WTC11 (cell line): ENCODE data around the gene ATRIP. TPM values are rescaled to one million over a fixed set of nuclear protein-coding genes. Genes with fewer than 3 reads are reported as not detected.

Experiments used
- ATAC-seq: fragments of 200-7000 bp; cut with Tn5 transposase; 2 replicates; pipeline ENCODE4 v1.10.0; 2021; ENCODE audit warnings: mild to moderate bottlenecking, moderate library complexity
- CTCF ChIA-PET: fragments of 300-600 bp; sonication (Branson Sonifier 250); formaldehyde crosslinking; loops from one replicate; lab custom pipeline; 2021; ENCODE audit warnings: antibody characterized with exemption; lab: Charles Lee
- POLR2A ChIA-PET: fragments of 350-600 bp; sonication (Branson Sonifier 250); formaldehyde crosslinking; loops from one replicate; lab custom pipeline; 2021; ENCODE audit warnings: antibody characterized with exemption; lab: Charles Lee
- DNase-seq: peaks from one replicate; pipeline ENCODE4 v3.0.0; 2021; ENCODE audit warnings: low spot score
- H3K27ac Mint-ChIP-seq: 2 replicates; pipeline ENCODE4 v1.8.0; 2021; ENCODE audit warnings: mixed read lengths
- H3K27me3 Mint-ChIP-seq: 2 replicates; pipeline ENCODE4 v1.8.0; 2021; ENCODE audit warnings: low read depth, mild to moderate bottlenecking, moderate library complexity, mixed read lengths
- H3K36me3 Mint-ChIP-seq: 2 replicates; pipeline ENCODE4 v1.8.0; 2021; ENCODE audit warnings: mixed read lengths
- H3K4me1 Mint-ChIP-seq: 2 replicates; pipeline ENCODE4 v1.8.0; 2022; ENCODE audit warnings: mixed read lengths
- H3K4me3 Mint-ChIP-seq: 2 replicates; pipeline ENCODE4 v1.8.0; 2021; ENCODE audit warnings: mild to moderate bottlenecking, moderate library complexity, mixed read lengths
- H3K9me3 Mint-ChIP-seq: 2 replicates; pipeline ENCODE4 v1.8.0; 2021; ENCODE audit warnings: mixed read lengths
- E2F4 ChIP-seq: sonication (generic); formaldehyde crosslinking; IDR thresholded peaks from 2 replicates; pipeline ENCODE4 v1.8.1; 2022; ENCODE audit warnings: low read depth, mild to moderate bottlenecking, moderate library complexity, missing genetic modification reagents, borderline replicate concordance
- IRF2 ChIP-seq: sonication (generic); formaldehyde crosslinking; IDR thresholded peaks from 2 replicates; pipeline ENCODE4 v1.8.0; 2022; ENCODE audit warnings: low read depth, missing genetic modification reagents, borderline replicate concordance
- NFATC4 ChIP-seq: fragments of 250-450 bp; sonication (Bioruptor Pico); IDR thresholded peaks from 2 replicates; pipeline ENCODE4 v1.9.0; 2021; ENCODE audit warnings: mild to moderate bottlenecking
- NFYB ChIP-seq: sonication (generic); formaldehyde crosslinking; conservative IDR thresholded peaks from 2 replicates; pipeline ENCODE4 v1.8.0; 2022; ENCODE audit warnings: low read depth, missing genetic modification reagents
- NR2C2 ChIP-seq: sonication (generic); formaldehyde crosslinking; IDR thresholded peaks from 2 replicates; pipeline ENCODE4 v1.8.0; 2022; ENCODE audit warnings: mild to moderate bottlenecking, missing genetic modification reagents
- PRDM15 ChIP-seq: sonication (generic); formaldehyde crosslinking; IDR thresholded peaks from 2 replicates; pipeline ENCODE4 v1.8.0; 2022; ENCODE audit warnings: missing genetic modification reagents
- TCF7 ChIP-seq: sonication (generic); formaldehyde crosslinking; IDR thresholded peaks from 2 replicates; pipeline ENCODE4 v1.8.0; 2022; ENCODE audit warnings: mild to moderate bottlenecking, low read depth, missing genetic modification reagents, moderate library complexity
- TEAD1 ChIP-seq: sonication (generic); formaldehyde crosslinking; IDR thresholded peaks from 2 replicates; pipeline ENCODE4 v1.8.0; 2022; ENCODE audit warnings: mild to moderate bottlenecking, missing genetic modification reagents
- TP53 ChIP-seq: sonication (generic); formaldehyde crosslinking; IDR thresholded peaks from 2 replicates; pipeline ENCODE4 v1.8.1; 2023; ENCODE audit warnings: mild to moderate bottlenecking, missing genetic modification reagents
- USF1 ChIP-seq: sonication (generic); formaldehyde crosslinking; IDR thresholded peaks from 2 replicates; pipeline ENCODE4 v1.8.0; 2022; ENCODE audit warnings: mild to moderate bottlenecking, missing genetic modification reagents
- ZNF138 ChIP-seq: sonication (generic); formaldehyde crosslinking; conservative IDR thresholded peaks from 2 replicates; pipeline ENCODE4 v1.8.1; 2022; ENCODE audit warnings: mild to moderate bottlenecking, moderate library complexity, missing genetic modification reagents
- ZNF232 ChIP-seq: sonication (generic); formaldehyde crosslinking; IDR thresholded peaks from 2 replicates; pipeline ENCODE4 v1.8.0; 2022; ENCODE audit warnings: mild to moderate bottlenecking, missing genetic modification reagents
- ZNF317 ChIP-seq: sonication (generic); formaldehyde crosslinking; IDR thresholded peaks from 2 replicates; pipeline ENCODE4 v1.8.1; 2023; ENCODE audit warnings: low read depth, mild to moderate bottlenecking, moderate library complexity, missing genetic modification reagents, borderline replicate concordance
- total RNA-seq: library from RNA; stranded (reverse); gene quantifications from 3 replicates; pipeline ENCODE4 v1.2.3, GENCODE V29; 2021
- TF ChIP-seq, protein P1 (sequence below): sonication (generic); formaldehyde crosslinking; IDR thresholded peaks from 2 replicates; pipeline ENCODE4 v1.8.1; 2023; ENCODE audit warnings: mild to moderate bottlenecking, missing genetic modification reagents, moderate library complexity

Gene ATRIP
- total RNA-seq, 1 experiment from 2014 or later = 18.2 TPM

DNA sequence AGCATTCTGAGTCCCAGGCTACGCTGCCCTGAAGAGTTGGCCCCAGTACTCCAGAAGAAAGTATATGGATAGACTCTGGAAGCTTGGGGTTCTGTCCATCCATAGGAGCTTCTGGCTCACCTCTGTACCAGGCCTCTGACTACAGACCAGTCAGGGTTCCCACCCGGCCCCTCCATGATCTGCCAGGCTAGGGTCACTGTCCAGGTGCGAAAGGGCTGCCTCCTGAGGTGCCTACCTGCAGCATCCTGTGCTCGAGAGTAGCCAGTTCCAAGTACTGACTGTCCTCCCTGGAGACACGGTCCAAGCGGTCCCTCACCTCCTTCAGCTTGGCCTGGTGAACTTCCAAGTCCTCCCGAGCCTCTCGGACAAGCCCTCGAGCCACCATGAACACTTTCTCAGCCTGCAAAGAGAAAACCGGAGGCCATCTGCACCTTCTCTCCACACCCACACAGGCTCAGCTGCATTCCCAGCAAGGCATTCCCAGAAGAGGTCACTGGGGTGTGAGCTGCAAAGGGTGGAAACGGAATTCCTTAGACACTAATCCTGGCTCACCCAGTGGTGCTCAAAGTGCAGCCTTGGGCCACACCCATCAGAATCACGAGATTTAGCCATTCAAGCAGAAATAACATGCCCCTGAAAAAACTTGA lies 12.9 kb upstream of the ATRIP start:
- no peaks in the 10 kb centered on the region for H3K9me3 Mint-ChIP-seq
- DNase-seq (no peak), ATAC-seq (no peak)
- peaks cover 36% of the 10 kb centered on the region for H3K36me3 Mint-ChIP-seq
- ChIA-PET POLR2A (interaction anchor here (1.1 to 1.2 kb wide), 2 partner anchors 13 to 245 kb away, joined by 4 to 5 read pairs; partner anchors contain the start of genes ATRIP and CDC25A), CTCF (interaction anchor here (1.0 to 8.2 kb wide), 8 partner anchors 12 to 239 kb away, joined by 3 to 142 read pairs (median 10); partner anchors contain the start of gene ATRIP)
- peaks cover 33% of the 10 kb centered on the region for H3K4me1 Mint-ChIP-seq
- no peaks in the 10 kb centered on the region for H3K27me3 Mint-ChIP-seq
- H3K4me3 Mint-ChIP-seq = no peak overlapping the region
- peak overlapping the region; percentile 92; the same call in 1 of the 2 replicates for H3K27ac Mint-ChIP-seq
- 0 out of 2 replicates have a peak, but pooled peaks have one; percentile 16 for TF ChIP-seq PRDM15 (CRISPR knock-in tag)
- TF ChIP-seq NR2C2 (CRISPR knock-in tag) = no peak

GRCh38 chr3:48434591-48435222 lies 11.8 kb upstream of the ATRIP start:
- H3K4me3 Mint-ChIP-seq = no peak overlapping the region
- no peak for DNase-seq
- peaks cover 40% of the 10 kb centered on the region for H3K4me1 Mint-ChIP-seq
- no peak overlapping the region for H3K27ac Mint-ChIP-seq
- CTCF ChIA-PET = interaction anchor here (1.0 to 8.2 kb wide), 4 partner anchors 16 to 240 kb away, joined by 3 to 218 read pairs (median 113); partner anchors contain the start of gene PFKFB4
- H3K27me3 Mint-ChIP-seq = no peaks in the 10 kb centered on the region
- POLR2A ChIA-PET = no interaction called here
- H3K36me3 Mint-ChIP-seq = peaks cover 36% of the 10 kb centered on the region
- TF ChIP-seq ZNF232 (CRISPR knock-in tag) (no peak), IRF2 (CRISPR knock-in tag) (no peak)
- no peaks in the 10 kb centered on the region for H3K9me3 Mint-ChIP-seq
- ATAC-seq = no peak

- TF ChIP-seq, protein P1, sequence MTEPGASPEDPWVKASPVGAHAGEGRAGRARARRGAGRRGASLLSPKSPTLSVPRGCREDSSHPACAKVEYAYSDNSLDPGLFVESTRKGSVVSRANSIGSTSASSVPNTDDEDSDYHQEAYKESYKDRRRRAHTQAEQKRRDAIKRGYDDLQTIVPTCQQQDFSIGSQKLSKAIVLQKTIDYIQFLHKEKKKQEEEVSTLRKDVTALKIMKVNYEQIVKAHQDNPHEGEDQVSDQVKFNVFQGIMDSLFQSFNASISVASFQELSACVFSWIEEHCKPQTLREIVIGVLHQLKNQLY (CRISPR knock-in tag) = 0 out of 2 replicates have a peak, but pooled peaks have one; percentile 38
- TF ChIP-seq NFYB (CRISPR knock-in tag) = no peak
- H3K9me3 Mint-ChIP-seq = no peaks in the 10 kb centered on the region
- H3K27me3 Mint-ChIP-seq = no peaks in the 10 kb centered on the region
- H3K4me3 Mint-ChIP-seq = no peak overlapping the region
- peaks cover 41% of the 10 kb centered on the region for H3K4me1 Mint-ChIP-seq
- H3K36me3 Mint-ChIP-seq = peaks cover 37% of the 10 kb centered on the region
- peak overlapping the region; percentile 78 for H3K27ac Mint-ChIP-seq
- ATAC-seq (no peak), DNase-seq (no peak)
- CTCF ChIA-PET = interaction anchor here (1.3 to 2.8 kb wide), 35 partner anchors 10 to 282 kb away, joined by 3 to 378 read pairs (median 14); partner anchors contain the start of genes ATRIP, CDC25A, IP6K2 and NME6
- POLR2A ChIA-PET = interaction anchor here (1.0 to 1.6 kb wide), 2 partner anchors 10 to 11 kb away, joined by 3 to 10 read pairs; partner anchors contain the start of gene ATRIP
Observed at GRCh38 chr3:48435223-48435595, 11.3 kb upstream of the ATRIP start.

DNA sequence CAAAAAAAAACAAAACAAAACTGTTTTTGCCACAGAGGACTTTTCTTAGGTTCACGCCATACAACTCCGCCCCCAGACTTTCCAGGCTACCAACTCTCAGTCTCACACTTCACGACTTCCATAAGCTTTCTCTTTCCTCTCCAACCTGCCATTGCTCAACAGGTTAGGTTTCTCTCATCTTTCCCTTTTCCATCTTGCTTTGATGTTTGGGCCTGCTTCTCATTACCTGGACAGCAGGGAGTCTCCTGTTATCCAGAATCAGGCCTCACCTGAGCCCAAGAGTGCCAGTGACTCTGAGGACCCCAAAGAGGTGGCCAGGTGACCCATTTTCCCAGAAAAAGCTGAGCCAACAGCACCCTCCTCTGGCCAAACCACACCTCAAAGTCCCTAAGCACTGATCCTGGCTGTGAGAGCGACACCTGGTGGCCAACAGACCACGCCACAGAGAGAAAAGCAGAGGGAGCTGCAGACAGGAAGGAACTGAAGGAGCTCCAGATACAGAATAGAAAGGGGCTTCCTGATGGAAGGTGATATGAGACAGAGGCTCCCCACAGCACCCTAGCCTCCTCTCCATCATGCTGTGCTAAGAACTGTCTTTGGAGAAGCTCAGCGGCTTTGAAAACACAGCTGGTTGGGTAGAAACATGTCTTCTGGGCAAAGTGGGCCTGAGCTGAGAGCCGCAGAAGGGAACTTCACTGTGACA lies 10.6 kb upstream of the ATRIP start:
- Mint-ChIP-seq H3K4me1 (peaks cover 34% of the 10 kb centered on the region), H3K27ac (no peak overlapping the region), H3K27me3 (no peaks in the 10 kb centered on the region), H3K4me3 (no peak overlapping the region), H3K36me3 (peaks cover 37% of the 10 kb centered on the region), H3K9me3 (no peaks in the 10 kb centered on the region)
- ChIA-PET POLR2A (interaction anchor here (0.5 to 1.6 kb wide), 11 partner anchors 9 to 571 kb away, joined by 3 to 10 read pairs (median 3); partner anchors contain the start of genes ATRIP, WDR6 and ZNF589), CTCF (interaction anchor here (0.6 to 2.8 kb wide), 129 partner anchors 10 to 914 kb away, joined by 3 to 378 read pairs (median 6); partner anchors contain the start of genes ATRIP, CDC25A, CELSR3 and FBXW12)
- DNase-seq (peak; percentile 92), ATAC-seq (peak; percentile 35)
- TF ChIP-seq TP53 (CRISPR knock-in tag) (no peak), TCF7 (CRISPR knock-in tag) (no peak), ZNF317 (CRISPR knock-in tag) (no peak), TEAD1 (no peak), USF1 (CRISPR knock-in tag) (peak; percentile 47; the same call in 1 of the 2 replicates), ZNF138 (CRISPR knock-in tag) (no peak), PRDM15 (CRISPR knock-in tag) (peak; percentile 57), NFATC4 (CRISPR knock-in tag) (no peak), E2F4 (no peak)
